ENCODE results near the gene PLCB4. TPM values are rescaled to one million over a fixed set of nuclear protein-coding genes. Genes with fewer than 3 reads are reported as not detected.
"Not testable (repeated sequence)": the region's sequence is repeated elsewhere in the genome, so short reads cannot be mapped to it uniquely, and the experiment has no call there.

Gene PLCB4
- total RNA-seq, 1 donor from 2014 or later = 19.9 TPM

GRCh38 chr20:9035126-9035525 is 33.8 kb upstream of the PLCB4 start:
- H3K27me3 ChIP-seq (ENCODE audit: control insufficient read depth, insufficient read depth, low read length) = no peaks in the 10 kb centered on the region
- DNase-seq (ENCODE audit: low read depth) = peak; percentile 72
- H3K36me3 ChIP-seq (ENCODE audit: control insufficient read depth, insufficient read depth, low read length) = no peaks in the 10 kb centered on the region
- TF ChIP-seq CTCF (IDR thresholded peaks at IDR 0.05; ENCODE audit: insufficient read depth, low read length, poor library complexity, severe bottlenecking) = no peak
- no peak overlapping the region for H3K4me3 ChIP-seq (ENCODE audit: low read depth, low read length)

GRCh38 chr20:9036593-9036992 is 32.3 kb upstream of the PLCB4 start:
- no peak for TF ChIP-seq CTCF (IDR thresholded peaks at IDR 0.05; ENCODE audit: insufficient read depth, low read length, poor library complexity, severe bottlenecking)
- no peaks in the 10 kb centered on the region for H3K27me3 ChIP-seq (ENCODE audit: control insufficient read depth, insufficient read depth, low read length)
- H3K4me3 ChIP-seq (ENCODE audit: low read depth, low read length) = no peak overlapping the region
- no peak for DNase-seq (ENCODE audit: low read depth)
- H3K36me3 ChIP-seq (ENCODE audit: control insufficient read depth, insufficient read depth, low read length) = no peaks in the 10 kb centered on the region

- no peak for DNase-seq (ENCODE audit: low read depth)
- Histone ChIP-seq H3K27me3 (ENCODE audit: control insufficient read depth, insufficient read depth, low read length) (no peaks in the 10 kb centered on the region), H3K4me3 (ENCODE audit: low read depth, low read length) (no peak overlapping the region), H3K36me3 (ENCODE audit: control insufficient read depth, insufficient read depth, low read length) (no peaks in the 10 kb centered on the region)
- no peak for TF ChIP-seq CTCF (IDR thresholded peaks at IDR 0.05; ENCODE audit: insufficient read depth, low read length, poor library complexity, severe bottlenecking)
Observed at GRCh38 chr20:9038791-9039535, 29.9 kb upstream of the PLCB4 start.

GRCh38 chr20:9040863-9041524 is 27.9 kb upstream of the PLCB4 start:
- no peak overlapping the region for H3K4me3 ChIP-seq (ENCODE audit: low read depth, low read length)
- H3K36me3 ChIP-seq (ENCODE audit: control insufficient read depth, insufficient read depth, low read length) = no peaks in the 10 kb centered on the region
- TF ChIP-seq CTCF (IDR thresholded peaks at IDR 0.05; ENCODE audit: insufficient read depth, low read length, poor library complexity, severe bottlenecking) = no peak
- no peak for DNase-seq (ENCODE audit: low read depth)
- no peaks in the 10 kb centered on the region for H3K27me3 ChIP-seq (ENCODE audit: control insufficient read depth, insufficient read depth, low read length)

GRCh38 chr20:9043364-9043763 is 25.5 kb upstream of the PLCB4 start:
- TF ChIP-seq CTCF (IDR thresholded peaks at IDR 0.05; ENCODE audit: insufficient read depth, low read length, poor library complexity, severe bottlenecking) = no peak
- no peak overlapping the region for H3K4me3 ChIP-seq (ENCODE audit: low read depth, low read length)
- no peaks in the 10 kb centered on the region for H3K36me3 ChIP-seq (ENCODE audit: control insufficient read depth, insufficient read depth, low read length)
- no peak for DNase-seq (ENCODE audit: low read depth)
- H3K27me3 ChIP-seq (ENCODE audit: control insufficient read depth, insufficient read depth, low read length) = no peaks in the 10 kb centered on the region

- H3K4me3 ChIP-seq (ENCODE audit: low read depth, low read length); H3K36me3 ChIP-seq (ENCODE audit: control insufficient read depth, insufficient read depth, low read length): not testable (repeated sequence)
Observed at GRCh38 chr20:9047928-9048327, 21.0 kb upstream of the PLCB4 start.

More at GRCh38 chr20:9047928-9048327, 21.0 kb upstream of the PLCB4 start:
- not testable (repeated sequence) for DNase-seq (ENCODE audit: low read depth); H3K27me3 ChIP-seq (ENCODE audit: control insufficient read depth, insufficient read depth, low read length)

All from kidney epithelial cell (primary cell).